Progenitor cell of endocrine pancreas (in vitro differentiated cells): ENCODE results near the gene TP53AIP1. TPM values are rescaled to one million over a fixed set of nuclear protein-coding genes. Genes with fewer than 3 reads are reported as not detected.

Source experiments
- DNase-seq: peaks from one replicate; pipeline ENCODE4 v3.0.0; 2021; ENCODE audit warnings: low spot score; ENCODE audit not compliant: unreplicated experiment
- H3K27ac Mint-ChIP-seq: 2 replicates; pipeline ENCODE4 v1.8.0; 2021; ENCODE audit warnings: mild to moderate bottlenecking, moderate library complexity, mixed read lengths
- H3K27me3 Mint-ChIP-seq: 2 replicates; pipeline ENCODE4 v1.8.0; 2021; ENCODE audit warnings: mixed read lengths
- H3K36me3 Mint-ChIP-seq: 2 replicates; pipeline ENCODE4 v1.8.0; 2022; ENCODE audit warnings: mixed read lengths; ENCODE audit not compliant: insufficient read depth
- H3K4me1 Mint-ChIP-seq: 2 replicates; pipeline ENCODE4 v1.8.0; 2021; ENCODE audit warnings: low read depth, mixed read lengths
- H3K4me3 Mint-ChIP-seq: 2 replicates; pipeline ENCODE4 v1.8.0; 2021; ENCODE audit warnings: low read depth, mild to moderate bottlenecking, moderate library complexity, mixed read lengths
- H3K9me3 Mint-ChIP-seq: 2 replicates; pipeline ENCODE4 v1.8.0; 2021; ENCODE audit warnings: low read depth, mixed read lengths
- CTCF ChIP-seq: fragments of 200-600 bp; sonication (generic); IDR thresholded peaks from one replicate; pipeline ENCODE4 v1.5.0; 2021; ENCODE audit warnings: antibody characterized with exemption, mild to moderate bottlenecking; ENCODE audit not compliant: unreplicated experiment
- total RNA-seq: library from RNA; stranded (reverse); gene quantifications from 2 replicates; pipeline ENCODE4 v1.2.1, GENCODE V29; 2021

TP53AIP1 gene
- total RNA-seq, 1 donor from 2014 or later = 0.12 TPM

GRCh38 chr11:128931066-128931465, 11.6 kb downstream of the TP53AIP1 start:
- Mint-ChIP-seq H3K27ac (no peak overlapping the region), H3K4me3 (no peak overlapping the region), H3K9me3 (no peaks in the 10 kb centered on the region), H3K4me1 (no peaks in the 10 kb centered on the region), H3K36me3 (no peaks in the 10 kb centered on the region), H3K27me3 (peaks cover 41% of the 10 kb centered on the region)
- no peak for TF ChIP-seq CTCF
- no peak for DNase-seq

GRCh38 chr11:128929991-128930390, 12.7 kb downstream of the TP53AIP1 start:
- H3K4me1 Mint-ChIP-seq = no peaks in the 10 kb centered on the region
- TF ChIP-seq CTCF = no peak
- no peaks in the 10 kb centered on the region for H3K36me3 Mint-ChIP-seq
- no peak for DNase-seq
- no peak overlapping the region for H3K4me3 Mint-ChIP-seq
- H3K27ac Mint-ChIP-seq = no peak overlapping the region
- no peaks in the 10 kb centered on the region for H3K9me3 Mint-ChIP-seq
- H3K27me3 Mint-ChIP-seq = peaks cover 48% of the 10 kb centered on the region

GRCh38 chr11:128929468-128929867, 13.2 kb downstream of the TP53AIP1 start:
- no peak for DNase-seq
- H3K4me1 Mint-ChIP-seq = no peaks in the 10 kb centered on the region
- no peaks in the 10 kb centered on the region for H3K36me3 Mint-ChIP-seq
- no peaks in the 10 kb centered on the region for H3K9me3 Mint-ChIP-seq
- no peak for TF ChIP-seq CTCF
- no peak overlapping the region for H3K4me3 Mint-ChIP-seq
- H3K27ac Mint-ChIP-seq = no peak overlapping the region
- peaks cover 49% of the 10 kb centered on the region for H3K27me3 Mint-ChIP-seq

- no peaks in the 10 kb centered on the region for H3K9me3 Mint-ChIP-seq
- H3K27ac Mint-ChIP-seq = no peak overlapping the region
- no peak for DNase-seq
- peaks cover 49% of the 10 kb centered on the region for H3K27me3 Mint-ChIP-seq
- H3K36me3 Mint-ChIP-seq = no peaks in the 10 kb centered on the region
- TF ChIP-seq CTCF = no peak
- H3K4me1 Mint-ChIP-seq = no peaks in the 10 kb centered on the region
- H3K4me3 Mint-ChIP-seq = no peak overlapping the region
Measured at GRCh38 chr11:128928400-128928799, 14.3 kb downstream of the TP53AIP1 start.

GRCh38 chr11:128927683-128928336, 14.9 kb downstream of the TP53AIP1 start:
- no peaks in the 10 kb centered on the region for H3K9me3 Mint-ChIP-seq
- peaks cover 49% of the 10 kb centered on the region for H3K27me3 Mint-ChIP-seq
- H3K36me3 Mint-ChIP-seq = no peaks in the 10 kb centered on the region
- H3K4me1 Mint-ChIP-seq = no peaks in the 10 kb centered on the region
- TF ChIP-seq CTCF = no peak
- no peak overlapping the region for H3K27ac Mint-ChIP-seq
- H3K4me3 Mint-ChIP-seq = no peak overlapping the region
- DNase-seq = no peak
